Astrocyte (in vitro differentiated cells and primary cell): ENCODE results near the gene PTPRK.

Source experiments
- CTCF ChIP-seq: IDR thresholded peaks from 2 replicates; pipeline ENCODE4 v1.5.1; 2011; ENCODE audit warnings: low read depth, mild to moderate bottlenecking, inconsistent platforms, low read length, moderate library complexity; ENCODE audit not compliant: insufficient read depth
- EZH2 ChIP-seq: IDR thresholded peaks from 2 replicates; pipeline ENCODE4 v1.6.1; 2012; ENCODE audit warnings: mild to moderate bottlenecking, low read length, inconsistent platforms; ENCODE audit not compliant: insufficient read depth

GRCh38 chr6:128482642-128483041, 37.8 kb downstream of the PTPRK start:
- TF ChIP-seq CTCF (no peak), EZH2 (no peak)
